ENCODE measurements around the gene MIS12. TPM values are rescaled to one million over a fixed set of nuclear protein-coding genes. Genes with fewer than 3 reads are reported as not detected.

The MIS12 gene
- total RNA-seq, 1 experiment from 2014 or later = 11.5 TPM

GRCh38 chr17:5500589-5501391, 14.4 kb downstream of the MIS12 start:
- POLR2A ChIA-PET = no interaction called here
- Histone ChIP-seq H3K27me3 (ENCODE audit: control insufficient read depth, insufficient read depth, low read length) (no peaks in the 10 kb centered on the region), H3K4me1 (ENCODE audit: control insufficient read depth, insufficient read depth, low read length) (no peaks in the 10 kb centered on the region), H3K36me3 (ENCODE audit: control insufficient read depth, insufficient read depth, low read length) (no peaks in the 10 kb centered on the region), H3K9me3 (ENCODE audit: control insufficient read depth, insufficient read depth, low read depth, low read length) (no peaks in the 10 kb centered on the region), H3K27ac (ENCODE audit: low read length) (no peak overlapping the region), H3K4me3 (ENCODE audit: low read depth in 2 of 2, low read length in 2 of 2) (peak overlapping the region in 1 of 2 experiments; percentile 38; a peak in 1 of 4 replicates)
- in situ Hi-C loops (cut with HindIII; ENCODE audit: low pct_unique_long_range_greater_than_20kb, low sequenced_read_pairs) = no loop called here
- no peak for DNase-seq (ENCODE audit: low read depth, low spot score)
- ATAC-seq = no peak; the same call in 1 of the 2 replicates
- CTCF ChIA-PET = no interaction called here
- TF ChIP-seq CTCF (IDR thresholded peaks at IDR 0.05) (no peak), REST (IDR thresholded peaks at IDR 0.05; ENCODE audit: insufficient read depth in 1 of 2, low read depth in 2 of 2, low read length in 1 of 2) (no peak), TCF7L2 (IDR thresholded peaks at IDR 0.05; ENCODE audit: low read depth, low read length) (no peak), POLR2AphosphoS5 (IDR thresholded peaks at IDR 0.05; ENCODE audit: low read depth, low read length) (no peak), SIN3A (IDR thresholded peaks at IDR 0.05; ENCODE audit: borderline replicate concordance, insufficient read depth, low read depth, low read length) (no peak)
- intact Hi-C loops (cut with micrococcal nuclease; ENCODE audit: unreplicated experiment) = no loop called here
- BruUV-seq (replicated peaks) = no TSS peak

- no peaks in the 10 kb centered on the region for H3K27me3 ChIP-seq (ENCODE audit: control insufficient read depth, insufficient read depth, low read length)
- H3K4me3 ChIP-seq (ENCODE audit: low read depth in 2 of 2, low read length in 2 of 2) = no peak overlapping the region
- BruUV-seq (replicated peaks) = no TSS peak
- TF ChIP-seq CTCF (IDR thresholded peaks at IDR 0.05) (no peak), REST (IDR thresholded peaks at IDR 0.05; ENCODE audit: insufficient read depth in 1 of 2, low read depth in 2 of 2, low read length in 1 of 2) (no peak), TCF7L2 (IDR thresholded peaks at IDR 0.05; ENCODE audit: low read depth, low read length) (no peak), SIN3A (IDR thresholded peaks at IDR 0.05; ENCODE audit: borderline replicate concordance, insufficient read depth, low read depth, low read length) (no peak), POLR2AphosphoS5 (IDR thresholded peaks at IDR 0.05; ENCODE audit: low read depth, low read length) (no peak)
- no peak for DNase-seq (ENCODE audit: low read depth, low spot score)
- no peaks in the 10 kb centered on the region for H3K36me3 ChIP-seq (ENCODE audit: control insufficient read depth, insufficient read depth, low read length)
- no peak overlapping the region for H3K27ac ChIP-seq (ENCODE audit: low read length)
- intact Hi-C loops (cut with micrococcal nuclease; ENCODE audit: unreplicated experiment) = no loop called here
- ChIA-PET POLR2A (no interaction called here), CTCF (no interaction called here)
- no peaks in the 10 kb centered on the region for H3K4me1 ChIP-seq (ENCODE audit: control insufficient read depth, insufficient read depth, low read length)
- no peaks in the 10 kb centered on the region for H3K9me3 ChIP-seq (ENCODE audit: control insufficient read depth, insufficient read depth, low read depth, low read length)
- in situ Hi-C loops (cut with HindIII; ENCODE audit: low pct_unique_long_range_greater_than_20kb, low sequenced_read_pairs) = no loop called here
- ATAC-seq = no peak
These were observed 15.3 kb downstream of the MIS12 start for GRCh38 chr17:5501685-5502084.

Data from Panc1 (cell line).